ENCODE measurements around the gene CKAP2L.

The CKAP2L gene

DNA sequence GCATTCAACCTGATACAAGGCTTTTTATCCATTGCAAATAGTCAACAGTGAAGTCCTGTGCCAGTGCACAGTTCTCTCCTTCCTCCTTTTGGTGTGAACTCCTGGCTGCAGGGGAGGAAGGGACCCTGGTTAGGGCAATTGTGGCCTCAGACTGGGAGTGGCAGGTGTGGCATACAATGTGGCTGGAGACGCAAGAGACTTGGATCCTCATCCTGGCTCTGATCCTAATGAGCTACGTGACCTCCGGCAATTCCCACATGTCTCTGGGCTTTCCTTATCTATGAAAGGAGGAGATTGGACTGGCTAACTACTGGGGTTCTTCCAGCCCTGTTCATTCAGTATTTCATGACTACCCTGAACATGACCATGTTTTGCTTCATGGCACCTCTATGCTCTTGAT, 30.4 kb upstream of the CKAP2L start:
- TF ChIP-seq, protein P1, sequence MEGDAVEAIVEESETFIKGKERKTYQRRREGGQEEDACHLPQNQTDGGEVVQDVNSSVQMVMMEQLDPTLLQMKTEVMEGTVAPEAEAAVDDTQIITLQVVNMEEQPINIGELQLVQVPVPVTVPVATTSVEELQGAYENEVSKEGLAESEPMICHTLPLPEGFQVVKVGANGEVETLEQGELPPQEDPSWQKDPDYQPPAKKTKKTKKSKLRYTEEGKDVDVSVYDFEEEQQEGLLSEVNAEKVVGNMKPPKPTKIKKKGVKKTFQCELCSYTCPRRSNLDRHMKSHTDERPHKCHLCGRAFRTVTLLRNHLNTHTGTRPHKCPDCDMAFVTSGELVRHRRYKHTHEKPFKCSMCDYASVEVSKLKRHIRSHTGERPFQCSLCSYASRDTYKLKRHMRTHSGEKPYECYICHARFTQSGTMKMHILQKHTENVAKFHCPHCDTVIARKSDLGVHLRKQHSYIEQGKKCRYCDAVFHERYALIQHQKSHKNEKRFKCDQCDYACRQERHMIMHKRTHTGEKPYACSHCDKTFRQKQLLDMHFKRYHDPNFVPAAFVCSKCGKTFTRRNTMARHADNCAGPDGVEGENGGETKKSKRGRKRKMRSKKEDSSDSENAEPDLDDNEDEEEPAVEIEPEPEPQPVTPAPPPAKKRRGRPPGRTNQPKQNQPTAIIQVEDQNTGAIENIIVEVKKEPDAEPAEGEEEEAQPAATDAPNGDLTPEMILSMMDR (IDR thresholded peaks at IDR 0.05), result no peak

DNA sequence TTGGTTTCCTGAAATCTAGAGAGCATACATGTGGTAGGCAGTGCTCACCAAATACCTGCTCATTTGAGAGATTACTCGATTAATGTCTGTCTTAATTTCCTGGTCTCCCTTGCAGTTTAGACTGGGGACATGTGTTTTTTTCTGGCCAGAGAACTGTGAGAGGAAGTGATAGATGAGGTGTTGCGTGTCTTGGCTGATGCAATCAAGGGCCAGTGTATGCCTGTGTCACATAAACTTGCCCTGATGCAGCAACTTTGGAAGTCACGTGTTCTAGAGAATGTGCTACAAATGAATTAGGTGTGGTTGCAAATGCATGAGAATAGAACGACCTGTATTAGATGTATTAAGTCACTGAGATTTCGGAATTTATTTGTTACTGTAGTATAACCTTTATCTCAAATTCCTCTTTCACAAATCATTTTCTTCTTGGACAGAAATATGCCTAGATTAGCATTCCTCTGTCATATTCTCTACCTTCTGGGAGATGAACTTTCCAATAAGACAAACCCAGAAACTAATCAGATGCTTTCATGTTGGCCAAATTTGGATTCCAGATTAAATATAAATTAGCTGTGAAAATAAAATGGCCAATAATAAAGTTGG, 29.8 kb upstream of the CKAP2L start:
- TF ChIP-seq, protein P1 (IDR thresholded peaks at IDR 0.05), result no peak

DNA sequence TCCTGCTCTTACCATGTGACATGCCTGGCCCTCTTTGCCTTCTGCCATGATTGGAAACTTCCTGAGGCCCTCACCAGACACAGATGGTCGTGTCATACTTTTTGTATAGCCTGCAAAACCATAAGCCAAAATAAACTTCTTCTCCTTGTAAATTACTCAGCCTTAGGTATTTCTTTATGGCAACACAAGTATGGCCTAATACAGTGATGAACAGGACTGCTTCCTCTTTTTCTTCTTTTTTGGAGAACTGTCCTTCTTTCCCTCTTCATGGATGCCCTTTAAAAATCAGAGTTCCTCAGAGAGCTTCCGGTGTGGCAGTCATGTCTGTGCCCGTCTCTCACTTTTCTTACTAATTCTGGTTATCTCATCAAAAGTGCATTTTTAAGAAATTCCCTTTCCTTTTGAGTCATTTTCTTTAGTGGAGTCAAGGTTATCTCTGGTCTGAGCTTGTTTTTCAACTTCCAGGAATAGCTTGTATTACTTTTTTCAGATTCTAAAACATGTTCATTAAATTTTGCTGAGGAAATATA, 29.1 kb upstream of the CKAP2L start:
- TF ChIP-seq, protein P1 (IDR thresholded peaks at IDR 0.05), result no peak

DNA sequence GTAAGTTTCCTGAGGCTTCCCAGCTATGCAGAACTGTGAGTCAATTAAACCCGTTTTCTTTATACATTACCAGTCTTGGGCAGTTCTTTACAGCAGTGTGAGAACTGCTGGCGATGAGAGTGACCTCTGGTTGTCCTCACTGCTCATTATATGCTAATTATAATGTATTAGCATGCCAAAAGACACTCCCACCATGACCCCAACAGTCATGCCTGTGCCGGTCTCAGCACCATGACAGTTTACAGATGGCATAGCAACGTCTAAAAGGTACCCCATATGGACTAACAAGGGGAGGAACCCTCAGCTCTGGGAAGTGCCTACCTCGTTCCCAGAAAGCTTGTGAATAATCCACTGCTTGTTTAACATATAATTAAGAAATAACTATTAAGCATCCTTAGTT, 28.0 kb upstream of the CKAP2L start:
- TF ChIP-seq, protein P1 (IDR thresholded peaks at IDR 0.05), result no peak

DNA sequence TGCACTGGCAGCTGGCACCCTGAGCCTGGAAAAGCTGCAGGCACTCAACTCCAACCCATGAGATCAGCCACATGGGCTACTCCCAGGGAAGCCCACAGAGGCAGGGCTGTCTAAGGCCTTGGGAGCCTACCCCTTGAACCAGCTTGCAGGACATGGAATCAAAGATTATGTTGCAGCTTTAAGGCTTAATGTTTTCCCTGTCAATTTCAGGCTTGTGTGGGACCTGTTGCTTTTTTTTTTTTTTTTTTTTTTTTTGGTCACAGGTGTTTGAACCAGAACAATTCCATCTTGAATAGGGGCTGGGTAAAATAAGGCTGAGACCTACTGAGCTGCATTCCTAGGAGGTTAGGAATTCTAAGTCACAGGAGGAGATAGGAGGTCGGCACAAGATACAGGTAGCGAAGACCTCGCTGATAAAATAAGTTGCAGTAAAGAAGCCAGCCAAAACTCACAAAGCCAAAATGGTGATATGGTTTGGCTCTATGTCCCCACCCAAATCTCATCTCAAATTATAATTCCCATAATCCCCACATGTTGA, 27.4 kb upstream of the CKAP2L start:
- TF ChIP-seq, protein P1 (IDR thresholded peaks at IDR 0.05), result no peak

DNA sequence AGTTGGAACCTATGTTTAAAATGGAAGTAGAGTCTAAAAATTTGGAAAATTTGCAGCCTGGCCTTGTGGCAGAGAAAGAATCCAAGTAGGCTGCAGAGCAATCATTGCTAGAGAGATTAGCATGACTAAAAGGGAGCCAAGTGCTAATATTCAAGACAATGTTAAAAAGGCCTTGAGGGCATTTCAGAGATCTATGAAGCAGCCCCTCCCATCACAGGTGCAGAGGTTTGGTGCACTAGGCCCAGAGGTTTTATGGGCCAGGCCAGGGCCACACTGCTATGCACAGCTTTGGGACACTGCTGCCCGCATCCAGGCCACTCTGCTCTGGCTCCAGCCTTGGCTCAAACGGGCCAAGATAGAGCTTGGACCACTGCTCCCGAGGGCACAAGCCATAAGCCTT, 26.6 kb upstream of the CKAP2L start:
- TF ChIP-seq, protein P1 (IDR thresholded peaks at IDR 0.05), result no peak

DNA sequence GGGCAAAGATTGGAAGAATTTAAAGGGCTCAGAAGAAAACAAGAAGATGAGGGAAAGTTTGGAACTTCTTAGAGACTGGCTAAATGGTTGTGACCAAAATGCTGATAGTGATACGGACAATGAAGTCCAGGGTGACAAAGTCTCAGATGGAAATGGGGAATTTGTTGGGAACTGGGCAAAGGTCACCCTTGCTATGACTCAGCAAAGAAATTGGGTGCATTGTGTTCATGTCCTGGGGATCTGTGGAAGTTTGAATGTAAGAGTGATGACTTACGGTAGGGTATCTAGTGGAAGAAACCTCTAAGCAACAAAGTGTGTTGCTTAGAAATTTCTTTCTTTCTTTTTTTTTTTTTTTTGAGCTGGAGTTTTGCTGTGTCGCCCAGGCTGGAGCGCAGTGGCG, 25.9 kb upstream of the CKAP2L start:
- TF ChIP-seq, protein P1 (IDR thresholded peaks at IDR 0.05), result no peak

Data from LNCAP (cell line).